ENCODE results near the gene CLMN. TPM values are rescaled to one million over a fixed set of nuclear protein-coding genes. Genes with fewer than 3 reads are reported as not detected.
A peak's percentile ranks its signal among the peaks of the same experiment; 100 is the strongest.

The CLMN gene
- total RNA-seq, 4 donors from 2014 or later = 3.3 to 14.1 (median 5.1) TPM

DNA sequence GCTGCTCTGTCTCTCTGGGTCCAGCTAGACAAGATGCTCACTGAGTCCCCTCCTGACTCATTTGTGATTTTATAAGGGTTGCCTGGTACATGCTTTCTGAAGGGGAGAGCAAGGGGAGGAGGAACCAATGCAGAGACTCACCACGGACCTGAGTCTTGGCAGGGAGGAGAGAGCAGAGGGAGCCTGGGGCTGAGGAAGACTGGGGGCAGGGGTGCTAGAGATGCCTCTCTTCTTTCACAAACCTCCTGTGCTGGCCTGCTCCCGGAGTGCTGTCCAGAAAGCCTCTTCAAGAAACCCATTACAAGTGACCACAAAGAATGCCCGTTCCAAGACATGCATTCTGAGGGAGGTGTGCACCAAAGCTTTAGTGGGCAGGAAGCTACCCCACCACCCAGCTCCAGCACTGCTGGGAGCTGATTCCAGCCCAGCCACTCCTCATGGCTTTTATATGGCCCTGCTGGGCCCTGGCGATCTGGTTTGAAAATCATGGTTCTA lies 129.3 kb downstream of the CLMN start:
- Histone ChIP-seq H3K4me3 (no peak overlapping the region), H3K36me3 (peaks cover 0 to 16% (median 0%) of the 10 kb centered on the region in 3 donors), H3K9me3 (no peaks in the 10 kb centered on the region), H3K27me3 (no peaks in the 10 kb centered on the region), H3K27ac (no peak overlapping the region), H3K4me1 (peaks cover 3 to 23% (median 9%) of the 10 kb centered on the region in 3 donors)
- WGBS, 2 donors = 100% methylated on average over 1 of the region's 4 CpGs
- intact Hi-C loops (cut with DNase I) = no loop called here
- TF ChIP-seq POLR2A (IDR thresholded peaks at IDR 0.05) = no peak
- TF ChIP-seq, protein P1, sequence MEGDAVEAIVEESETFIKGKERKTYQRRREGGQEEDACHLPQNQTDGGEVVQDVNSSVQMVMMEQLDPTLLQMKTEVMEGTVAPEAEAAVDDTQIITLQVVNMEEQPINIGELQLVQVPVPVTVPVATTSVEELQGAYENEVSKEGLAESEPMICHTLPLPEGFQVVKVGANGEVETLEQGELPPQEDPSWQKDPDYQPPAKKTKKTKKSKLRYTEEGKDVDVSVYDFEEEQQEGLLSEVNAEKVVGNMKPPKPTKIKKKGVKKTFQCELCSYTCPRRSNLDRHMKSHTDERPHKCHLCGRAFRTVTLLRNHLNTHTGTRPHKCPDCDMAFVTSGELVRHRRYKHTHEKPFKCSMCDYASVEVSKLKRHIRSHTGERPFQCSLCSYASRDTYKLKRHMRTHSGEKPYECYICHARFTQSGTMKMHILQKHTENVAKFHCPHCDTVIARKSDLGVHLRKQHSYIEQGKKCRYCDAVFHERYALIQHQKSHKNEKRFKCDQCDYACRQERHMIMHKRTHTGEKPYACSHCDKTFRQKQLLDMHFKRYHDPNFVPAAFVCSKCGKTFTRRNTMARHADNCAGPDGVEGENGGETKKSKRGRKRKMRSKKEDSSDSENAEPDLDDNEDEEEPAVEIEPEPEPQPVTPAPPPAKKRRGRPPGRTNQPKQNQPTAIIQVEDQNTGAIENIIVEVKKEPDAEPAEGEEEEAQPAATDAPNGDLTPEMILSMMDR (IDR thresholded peaks at IDR 0.05) = no peak
- no peak for DNase-seq

DNA sequence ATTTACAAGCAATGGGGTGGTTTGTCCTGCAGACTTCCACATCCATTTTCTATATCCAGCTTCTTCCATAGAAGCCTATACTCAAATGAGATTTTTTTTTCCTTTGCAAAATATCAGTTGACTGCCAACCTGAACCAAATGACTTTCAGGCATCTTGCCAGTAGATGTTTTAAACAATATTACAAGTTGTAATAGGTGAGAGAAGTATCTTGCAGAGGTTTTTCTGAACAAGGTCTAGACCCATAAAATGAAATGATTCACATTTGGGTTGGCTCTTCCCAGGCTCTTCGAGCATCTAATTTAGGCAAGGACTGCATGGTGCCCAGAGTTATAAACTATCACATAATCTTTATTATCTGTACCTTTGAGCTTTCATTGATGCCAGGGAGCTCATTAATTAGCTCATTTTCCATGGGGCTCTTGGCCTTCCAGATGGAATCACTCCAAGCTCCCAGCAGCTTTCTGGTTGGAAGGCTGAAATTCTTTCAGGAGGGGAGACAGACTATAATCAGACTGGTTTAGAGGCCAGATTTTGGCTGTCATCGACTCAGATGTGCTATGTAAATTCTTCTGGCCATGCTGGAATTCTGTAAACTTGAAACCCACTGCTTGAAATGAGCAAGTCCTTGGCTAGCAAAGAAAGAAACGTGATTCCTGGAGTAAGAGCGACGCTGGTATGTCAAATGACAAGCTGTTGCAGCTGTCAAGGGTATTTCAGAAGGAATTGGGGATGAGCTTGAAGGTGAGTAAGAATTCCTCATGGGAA lies 130.2 kb downstream of the CLMN start:
- Histone ChIP-seq H3K36me3 (peaks cover 0 to 16% (median 0%) of the 10 kb centered on the region in 3 donors), H3K27me3 (no peaks in the 10 kb centered on the region), H3K27ac (no peak overlapping the region), H3K9me3 (no peaks in the 10 kb centered on the region), H3K4me3 (no peak overlapping the region), H3K4me1 (peaks cover 11 to 31% (median 17%) of the 10 kb centered on the region in 3 donors)
- no peak for DNase-seq
- no peak for TF ChIP-seq POLR2A (IDR thresholded peaks at IDR 0.05)
- TF ChIP-seq, protein P1 (IDR thresholded peaks at IDR 0.05) = no peak
- intact Hi-C loops (cut with DNase I) = no loop called here
- WGBS, 2 donors = 60 to 62% methylated on average over 5 of the region's 5 CpGs

- no peaks in the 10 kb centered on the region for H3K27me3 ChIP-seq
- no peak overlapping the region for H3K27ac ChIP-seq
- WGBS, 2 donors = 88% methylated on average over 3 of the region's 3 CpGs
- no peak for TF ChIP-seq POLR2A (IDR thresholded peaks at IDR 0.05)
- TF ChIP-seq, protein P1 (IDR thresholded peaks at IDR 0.05) = no peak
- H3K9me3 ChIP-seq = no peaks in the 10 kb centered on the region
- peaks cover 0 to 16% (median 0%) of the 10 kb centered on the region in 3 donors for H3K36me3 ChIP-seq
- peaks cover 19 to 43% (median 26%) of the 10 kb centered on the region in 3 donors for H3K4me1 ChIP-seq
- intact Hi-C loops (cut with DNase I) = no loop called here
- no peak overlapping the region for H3K4me3 ChIP-seq
- DNase-seq = no peak
These were observed 131.3 kb downstream of the CLMN start for GRCh38 chr14:95188380-95188779.

DNA sequence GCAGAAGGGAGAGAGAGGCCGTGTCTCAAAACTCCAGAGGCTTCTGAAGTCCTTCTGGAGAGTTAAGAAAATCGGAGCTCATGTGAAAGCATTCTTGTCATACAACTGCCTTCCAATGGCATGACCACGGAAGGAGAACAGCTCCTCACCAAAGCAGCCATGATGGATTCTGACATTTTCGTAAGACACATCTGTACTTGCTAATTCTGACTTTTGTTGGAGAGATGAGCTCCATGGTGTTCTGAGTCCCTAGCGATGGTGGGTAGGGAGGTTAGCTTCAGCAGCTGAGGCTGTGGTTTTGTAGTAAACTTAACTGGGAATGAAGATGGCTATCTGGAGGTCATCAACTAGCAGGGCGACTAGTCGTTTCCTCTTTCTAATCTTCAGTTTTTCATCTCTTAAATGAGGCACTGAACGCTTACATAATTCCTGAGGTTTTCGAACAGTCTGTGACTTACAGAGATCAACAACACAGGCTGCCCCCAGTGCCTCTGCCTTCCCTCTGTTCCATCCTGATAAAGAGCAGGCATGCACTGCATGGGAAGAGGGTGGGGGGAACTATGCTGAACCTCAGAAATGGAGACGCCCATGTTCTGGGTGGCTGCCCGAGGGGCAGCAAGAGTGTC lies 133.8 kb downstream of the CLMN start:
- peaks cover 0 to 6% (median 0%) of the 10 kb centered on the region in 3 donors for H3K36me3 ChIP-seq
- peaks cover 19 to 49% (median 26%) of the 10 kb centered on the region in 3 donors for H3K4me1 ChIP-seq
- intact Hi-C loops (cut with DNase I) = no loop called here
- TF ChIP-seq POLR2A (IDR thresholded peaks at IDR 0.05) = no peak
- TF ChIP-seq, protein P1 (IDR thresholded peaks at IDR 0.05) = no peak
- no peak for DNase-seq
- no peaks in the 10 kb centered on the region for H3K9me3 ChIP-seq
- no peaks in the 10 kb centered on the region for H3K27me3 ChIP-seq
- peak overlapping the region; percentile 31 to 78 (median 62) for H3K27ac ChIP-seq
- WGBS, 2 donors = 71% methylated on average over 7 to 9 of the region's 11 CpGs
- H3K4me3 ChIP-seq = peak overlapping the region in 2 of 4 donors; percentile 0 to 39
